ENCODE results near the gene SPAG16.

Gene SPAG16

GRCh38 chr2:213476641-213477040 lies 192.4 kb downstream of the SPAG16 start:
- no peak overlapping the region for H3K4me2 ChIP-seq (ENCODE audit: low read depth, low read length, poor library complexity, severe bottlenecking)
- no peaks in the 10 kb centered on the region for H3K36me3 ChIP-seq (ENCODE audit: low read length)
- TF ChIP-seq CTCF (IDR thresholded peaks at IDR 0.05; ENCODE audit: insufficient read depth, low read length, poor library complexity, severe bottlenecking) (no peak), EZH2phosphoT487 (conservative IDR thresholded peaks at IDR 0.05; ENCODE audit: low read length) (no peak)
- H3K27ac ChIP-seq (ENCODE audit: low read depth, low read length): no peak overlapping the region
- H3K4me3 ChIP-seq (ENCODE audit: insufficient read depth, low read length, poor library complexity, severe bottlenecking): no peak overlapping the region
- no peaks in the 10 kb centered on the region for H4K20me1 ChIP-seq (ENCODE audit: low read depth, low read length)
- no peaks in the 10 kb centered on the region for H3K79me2 ChIP-seq (ENCODE audit: insufficient read depth, low read length)
- peaks cover 11% of the 10 kb centered on the region; the same call in 1 of the 2 replicates for H3K9me3 ChIP-seq (ENCODE audit: insufficient read depth, low read length)
- H2AFZ ChIP-seq (ENCODE audit: low read depth, low read length, severe bottlenecking): no peak overlapping the region
- no peaks in the 10 kb centered on the region for H3F3A ChIP-seq (ENCODE audit: insufficient read depth)
- no peaks in the 10 kb centered on the region for H3K9me2 ChIP-seq (replicated peaks; ENCODE audit: insufficient read depth, low read length)
- no peak overlapping the region for H3K9ac ChIP-seq (ENCODE audit: low read length)
- H3K27me3 ChIP-seq (ENCODE audit: low read length): no peaks in the 10 kb centered on the region

DNA sequence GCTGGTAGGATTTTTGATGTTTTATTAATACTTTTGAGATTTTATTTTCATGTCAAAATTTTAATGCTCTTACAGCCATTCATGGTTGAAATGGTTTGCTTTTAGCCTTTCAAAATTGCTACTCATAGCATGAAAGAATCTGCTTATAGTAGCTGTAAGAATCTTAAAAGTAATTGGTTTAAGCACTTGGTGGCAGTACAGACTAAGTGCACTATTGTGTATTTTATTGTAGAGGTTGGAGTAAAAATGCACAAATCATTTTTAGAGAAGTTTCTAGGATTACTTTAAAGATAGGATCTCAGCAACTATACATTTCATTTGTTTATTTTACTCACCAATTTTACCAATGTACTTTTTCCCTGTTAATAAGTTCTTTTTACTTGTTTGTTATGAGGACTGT lies 205.8 kb downstream of the SPAG16 start:
- Histone ChIP-seq H3K79me2 (ENCODE audit: insufficient read depth, low read length) (no peaks in the 10 kb centered on the region), H3K4me2 (ENCODE audit: low read depth, low read length, poor library complexity, severe bottlenecking) (no peak overlapping the region), H3K9me2 (replicated peaks; ENCODE audit: insufficient read depth, low read length) (no peaks in the 10 kb centered on the region), H3K27ac (ENCODE audit: low read depth, low read length) (no peak overlapping the region), H3K27me3 (ENCODE audit: low read length) (no peaks in the 10 kb centered on the region), H3K9me3 (ENCODE audit: insufficient read depth, low read length) (no peaks in the 10 kb centered on the region), H3K4me3 (ENCODE audit: insufficient read depth, low read length, poor library complexity, severe bottlenecking) (no peak overlapping the region), H2AFZ (ENCODE audit: low read depth, low read length, severe bottlenecking) (no peak overlapping the region), H3K36me3 (ENCODE audit: low read length) (no peaks in the 10 kb centered on the region), H3F3A (ENCODE audit: insufficient read depth) (no peaks in the 10 kb centered on the region), H4K20me1 (ENCODE audit: low read depth, low read length) (no peaks in the 10 kb centered on the region), H3K9ac (ENCODE audit: low read length) (no peak overlapping the region)
- TF ChIP-seq CTCF (IDR thresholded peaks at IDR 0.05; ENCODE audit: insufficient read depth, low read length, poor library complexity, severe bottlenecking): no peak
- no peak for TF ChIP-seq EZH2phosphoT487 (conservative IDR thresholded peaks at IDR 0.05; ENCODE audit: low read length)

- no peak overlapping the region for H3K9ac ChIP-seq (ENCODE audit: low read length)
- no peak overlapping the region for H3K27ac ChIP-seq (ENCODE audit: low read depth, low read length)
- H3K9me3 ChIP-seq (ENCODE audit: insufficient read depth, low read length): no peaks in the 10 kb centered on the region
- no peaks in the 10 kb centered on the region for H3K27me3 ChIP-seq (ENCODE audit: low read length)
- no peaks in the 10 kb centered on the region for H3K9me2 ChIP-seq (replicated peaks; ENCODE audit: insufficient read depth, low read length)
- no peak overlapping the region for H3K4me3 ChIP-seq (ENCODE audit: insufficient read depth, low read length, poor library complexity, severe bottlenecking)
- TF ChIP-seq EZH2phosphoT487 (conservative IDR thresholded peaks at IDR 0.05; ENCODE audit: low read length) (no peak), CTCF (IDR thresholded peaks at IDR 0.05; ENCODE audit: insufficient read depth, low read length, poor library complexity, severe bottlenecking) (no peak)
- H4K20me1 ChIP-seq (ENCODE audit: low read depth, low read length): no peaks in the 10 kb centered on the region
- no peak overlapping the region for H3K4me2 ChIP-seq (ENCODE audit: low read depth, low read length, poor library complexity, severe bottlenecking)
- H2AFZ ChIP-seq (ENCODE audit: low read depth, low read length, severe bottlenecking): no peak overlapping the region
- H3K79me2 ChIP-seq (ENCODE audit: insufficient read depth, low read length): no peaks in the 10 kb centered on the region
- H3F3A ChIP-seq (ENCODE audit: insufficient read depth): no peaks in the 10 kb centered on the region
- H3K36me3 ChIP-seq (ENCODE audit: low read length): no peaks in the 10 kb centered on the region
Measured at GRCh38 chr2:213491376-213491775, 207.1 kb downstream of the SPAG16 start.
